ENCODE measurements around the gene GMEB2. TPM values are rescaled to one million over a fixed set of nuclear protein-coding genes. Genes with fewer than 3 reads are reported as not detected.

The GMEB2 gene
- total and polyA plus RNA-seq, 7 experiments from 2014 or later, result 11.0 to 30.2 (median 21.9) TPM

DNA sequence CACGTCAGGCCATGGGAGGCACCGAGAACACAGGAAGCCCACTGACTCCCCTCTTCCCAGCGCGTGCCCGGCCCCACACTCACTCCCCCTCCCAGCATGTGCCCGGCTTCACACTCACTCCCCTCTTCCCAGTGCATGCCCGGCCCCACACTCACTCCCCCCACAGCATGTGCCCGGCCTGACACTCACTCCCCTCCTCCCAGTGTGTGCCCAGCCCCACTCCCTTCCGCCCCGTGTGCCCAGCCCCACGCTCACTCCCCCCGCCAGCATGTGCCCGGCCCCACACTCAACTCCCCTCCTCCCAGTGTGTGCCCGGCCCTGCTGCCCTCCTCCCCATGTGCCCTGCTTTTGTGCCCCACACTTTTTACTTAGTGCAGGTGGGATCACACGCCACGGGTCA is 41.0 kb upstream of the GMEB2 start:
- no peaks in the 10 kb centered on the region for H3K9me3 ChIP-seq (ENCODE audit: control insufficient read depth in 2 of 3, low read length in 3 of 3)
- DNase-seq, result no peak
- POLR2A ChIA-PET, result interaction anchor here (0.7 kb wide), 1 partner anchor 10 kb away, joined by 3 read pairs; the partner anchor contains the start of gene RTEL1
- intact Hi-C loops (cut with micrococcal nuclease), result no loop called here
- H3K4me1 Mint-ChIP-seq, result peaks cover 0 to 4% (median 0%) of the 10 kb centered on the region in 7 donors
- H3K27me3 ChIP-seq (ENCODE audit: control insufficient read depth in 2 of 2, insufficient read depth in 2 of 2, low read length in 2 of 2), result no peaks in the 10 kb centered on the region
- peaks cover 0 to 57% (median 4%) of the 10 kb centered on the region in 3 experiments for H3K36me3 ChIP-seq (ENCODE audit: control insufficient read depth in 2 of 3, insufficient read depth in 3 of 3, low read length in 3 of 3)
- no peak overlapping the region for H3K4me3 ChIP-seq (ENCODE audit: low read length)
- H3K4me3 Mint-ChIP-seq, result no peak overlapping the region
- H3K4me1 ChIP-seq (ENCODE audit: control insufficient read depth in 2 of 2, insufficient read depth in 2 of 2, low read length in 2 of 2), result no peaks in the 10 kb centered on the region
- CTCF ChIA-PET, result no interaction called here
- no peak overlapping the region for H3K27ac ChIP-seq (ENCODE audit: low read depth, low read length)
- ATAC-seq, result no peak
- peaks cover 6 to 17% (median 9%) of the 10 kb centered on the region in 5 donors for H3K36me3 Mint-ChIP-seq
- H3K9me3 Mint-ChIP-seq, result no peaks in the 10 kb centered on the region
- H3K27ac Mint-ChIP-seq, result no peak overlapping the region
- H3K27me3 Mint-ChIP-seq, result no peaks in the 10 kb centered on the region

DNA sequence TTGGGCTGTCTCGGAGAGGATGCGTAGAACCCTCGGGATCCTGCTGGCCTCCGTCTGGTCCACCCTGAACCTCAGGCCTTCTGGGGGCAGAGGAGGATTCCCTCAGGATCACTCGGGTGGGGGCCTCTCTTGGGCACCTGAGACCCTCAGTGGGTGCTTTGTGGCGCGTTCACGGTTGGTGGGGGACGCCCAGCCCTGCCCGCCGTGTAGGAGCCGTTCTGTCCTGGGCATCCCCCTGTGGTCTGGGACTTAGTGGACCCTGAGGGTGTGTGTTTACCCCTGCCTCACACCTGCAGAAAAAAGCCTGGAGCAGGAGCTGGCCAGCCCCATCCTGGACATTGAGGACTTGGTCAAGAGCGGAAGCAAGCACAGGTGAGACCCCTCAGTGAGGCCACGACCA is 38.8 kb upstream of the GMEB2 start:
- CTCF ChIA-PET, result interaction anchor here (0.6 kb wide), 2 partner anchors 140 to 159 kb away, joined by 3 read pairs; no protein-coding TSS in a partner anchor
- H3K4me3 Mint-ChIP-seq, result no peak overlapping the region
- ATAC-seq (no peak), DNase-seq (no peak)
- no peak overlapping the region for H3K27ac Mint-ChIP-seq
- Histone ChIP-seq H3K4me1 (ENCODE audit: control insufficient read depth in 2 of 2, insufficient read depth in 2 of 2, low read length in 2 of 2) (no peaks in the 10 kb centered on the region), H3K4me3 (ENCODE audit: low read length) (no peak overlapping the region), H3K27ac (ENCODE audit: low read depth, low read length) (no peak overlapping the region), H3K9me3 (ENCODE audit: control insufficient read depth in 2 of 3, low read length in 3 of 3) (no peaks in the 10 kb centered on the region), H3K27me3 (ENCODE audit: control insufficient read depth in 2 of 2, insufficient read depth in 2 of 2, low read length in 2 of 2) (no peaks in the 10 kb centered on the region), H3K36me3 (ENCODE audit: control insufficient read depth in 2 of 3, insufficient read depth in 3 of 3, low read length in 3 of 3) (peaks cover 0 to 76% (median 4%) of the 10 kb centered on the region in 3 experiments)
- H3K4me1 Mint-ChIP-seq, result peaks cover 0 to 4% (median under 1%) of the 10 kb centered on the region in 7 donors
- peaks cover 4 to 18% (median 9%) of the 10 kb centered on the region in 5 donors for H3K36me3 Mint-ChIP-seq
- H3K9me3 Mint-ChIP-seq, result no peaks in the 10 kb centered on the region
- POLR2A ChIA-PET, result interaction anchor here (0.6 to 1.0 kb wide), 2 partner anchors 71 to 394 kb away, joined by 3 read pairs; partner anchors contain the start of gene LIME1
- H3K27me3 Mint-ChIP-seq, result no peaks in the 10 kb centered on the region
- intact Hi-C loops (cut with micrococcal nuclease), result no loop called here

DNA sequence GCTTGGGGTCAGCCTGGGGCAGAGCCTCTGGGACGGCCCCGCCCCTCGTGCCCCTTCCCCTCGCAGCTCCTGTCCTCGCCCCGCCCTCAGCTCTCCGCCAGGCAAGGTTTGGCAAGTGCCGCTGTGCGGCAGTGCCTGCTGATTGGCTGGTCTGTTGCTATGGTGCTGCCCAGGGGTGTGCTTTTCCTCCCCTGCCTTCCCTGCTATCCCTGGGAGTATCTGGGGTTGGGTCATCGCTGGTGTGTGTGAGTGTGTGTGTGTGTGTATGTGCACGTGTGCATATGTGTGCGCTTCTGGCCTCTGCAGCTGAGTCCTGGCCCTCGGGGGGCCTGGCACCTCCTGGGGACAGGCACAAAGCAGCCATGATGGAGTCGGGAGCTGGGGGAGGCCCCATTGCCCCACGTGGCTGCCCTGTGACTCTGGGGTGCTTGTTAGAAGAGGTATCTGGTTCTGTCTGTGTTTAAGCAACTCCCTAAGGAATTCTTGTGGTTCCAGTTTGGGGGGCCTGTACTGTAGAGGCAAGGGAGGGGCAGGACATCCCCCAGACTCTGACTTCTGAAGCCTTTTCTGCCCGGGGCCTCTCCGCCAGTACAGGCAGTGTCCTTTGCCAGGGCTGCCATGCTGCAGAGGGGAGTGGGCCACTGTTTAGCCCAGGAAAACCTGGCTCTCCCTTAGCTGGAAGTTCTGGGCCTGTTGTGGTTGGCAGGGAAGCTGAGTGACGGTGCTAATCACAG is 38.1 kb upstream of the GMEB2 start:
- intact Hi-C loops (cut with micrococcal nuclease), result no loop called here
- Mint-ChIP-seq H3K36me3 (peaks cover 4 to 21% (median 9%) of the 10 kb centered on the region in 5 donors), H3K27ac (no peak overlapping the region), H3K4me1 (peaks cover 0 to 8% (median 5%) of the 10 kb centered on the region in 7 donors), H3K9me3 (no peaks in the 10 kb centered on the region), H3K27me3 (no peaks in the 10 kb centered on the region), H3K4me3 (no peak overlapping the region)
- Histone ChIP-seq H3K4me1 (ENCODE audit: control insufficient read depth in 2 of 2, insufficient read depth in 2 of 2, low read length in 2 of 2) (no peaks in the 10 kb centered on the region), H3K36me3 (ENCODE audit: control insufficient read depth in 2 of 3, insufficient read depth in 3 of 3, low read length in 3 of 3) (peaks cover 0 to 76% (median 4%) of the 10 kb centered on the region in 3 experiments), H3K9me3 (ENCODE audit: control insufficient read depth in 2 of 3, low read length in 3 of 3) (no peaks in the 10 kb centered on the region), H3K27ac (ENCODE audit: low read depth, low read length) (no peak overlapping the region), H3K4me3 (ENCODE audit: low read length) (no peak overlapping the region), H3K27me3 (ENCODE audit: control insufficient read depth in 2 of 2, insufficient read depth in 2 of 2, low read length in 2 of 2) (no peaks in the 10 kb centered on the region)
- CTCF ChIA-PET, result no interaction called here
- ATAC-seq (no peak), DNase-seq (no peak)
- POLR2A ChIA-PET, result interaction anchor here (0.6 to 1.0 kb wide), 3 partner anchors 10 to 393 kb away, joined by 3 read pairs; partner anchors contain the start of gene LIME1

DNA sequence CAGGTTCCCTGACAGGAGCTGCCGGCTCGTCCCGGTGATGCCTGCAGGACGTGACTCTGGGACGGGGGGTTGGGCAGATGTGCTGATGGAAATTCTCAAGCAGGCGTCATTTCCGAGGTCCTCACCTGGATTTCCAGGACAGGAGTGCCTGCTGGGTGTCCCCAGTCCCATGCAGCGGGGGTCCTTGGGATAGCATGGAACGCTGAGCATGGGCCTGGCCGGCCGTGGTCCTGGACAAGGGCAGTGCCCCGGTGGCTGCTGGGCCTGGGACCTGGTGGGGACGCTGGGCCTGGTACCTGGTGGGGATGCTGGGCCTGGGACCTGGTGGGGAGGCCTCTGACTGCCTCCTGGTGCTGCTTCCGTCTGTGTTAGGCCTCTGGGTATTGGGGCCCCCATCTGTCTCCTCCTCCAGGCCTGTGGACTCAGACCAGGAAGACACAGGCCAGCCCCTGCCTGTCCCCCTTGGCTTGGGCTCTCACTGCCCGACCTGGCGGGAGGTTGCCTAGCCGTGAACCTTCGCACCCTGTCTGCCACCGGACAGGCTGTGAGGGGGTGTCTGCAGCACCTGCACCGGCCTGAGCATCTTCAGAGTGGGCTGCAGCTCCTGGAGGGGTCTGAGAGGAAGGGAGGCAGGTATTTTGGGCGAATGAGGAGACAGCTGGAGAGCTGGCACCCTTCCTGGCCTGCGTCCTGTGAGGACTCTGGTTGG is 37.4 kb upstream of the GMEB2 start:
- intact Hi-C loops (cut with micrococcal nuclease), result no loop called here
- Mint-ChIP-seq H3K4me3 (no peak overlapping the region), H3K9me3 (no peaks in the 10 kb centered on the region), H3K27me3 (no peaks in the 10 kb centered on the region), H3K4me1 (peaks cover 0 to 15% (median 12%) of the 10 kb centered on the region in 7 donors), H3K36me3 (peaks cover 4 to 20% (median 9%) of the 10 kb centered on the region in 5 donors), H3K27ac (no peak overlapping the region)
- POLR2A ChIA-PET, result interaction anchor here (0.8 kb wide), 1 partner anchor 11 kb away, joined by 3 read pairs; no protein-coding TSS in a partner anchor
- ATAC-seq (no peak), DNase-seq (no peak)
- Histone ChIP-seq H3K27ac (ENCODE audit: low read depth, low read length) (no peak overlapping the region), H3K4me3 (ENCODE audit: low read length) (no peak overlapping the region), H3K27me3 (ENCODE audit: control insufficient read depth in 2 of 2, insufficient read depth in 2 of 2, low read length in 2 of 2) (no peaks in the 10 kb centered on the region), H3K9me3 (ENCODE audit: control insufficient read depth in 2 of 3, low read length in 3 of 3) (no peaks in the 10 kb centered on the region), H3K36me3 (ENCODE audit: control insufficient read depth in 2 of 3, insufficient read depth in 3 of 3, low read length in 3 of 3) (peaks cover 0 to 76% (median 4%) of the 10 kb centered on the region in 3 experiments), H3K4me1 (ENCODE audit: control insufficient read depth in 2 of 2, insufficient read depth in 2 of 2, low read length in 2 of 2) (peaks cover 0 to 2% of the 10 kb centered on the region in 2 donors)
- CTCF ChIA-PET, result no interaction called here

DNA sequence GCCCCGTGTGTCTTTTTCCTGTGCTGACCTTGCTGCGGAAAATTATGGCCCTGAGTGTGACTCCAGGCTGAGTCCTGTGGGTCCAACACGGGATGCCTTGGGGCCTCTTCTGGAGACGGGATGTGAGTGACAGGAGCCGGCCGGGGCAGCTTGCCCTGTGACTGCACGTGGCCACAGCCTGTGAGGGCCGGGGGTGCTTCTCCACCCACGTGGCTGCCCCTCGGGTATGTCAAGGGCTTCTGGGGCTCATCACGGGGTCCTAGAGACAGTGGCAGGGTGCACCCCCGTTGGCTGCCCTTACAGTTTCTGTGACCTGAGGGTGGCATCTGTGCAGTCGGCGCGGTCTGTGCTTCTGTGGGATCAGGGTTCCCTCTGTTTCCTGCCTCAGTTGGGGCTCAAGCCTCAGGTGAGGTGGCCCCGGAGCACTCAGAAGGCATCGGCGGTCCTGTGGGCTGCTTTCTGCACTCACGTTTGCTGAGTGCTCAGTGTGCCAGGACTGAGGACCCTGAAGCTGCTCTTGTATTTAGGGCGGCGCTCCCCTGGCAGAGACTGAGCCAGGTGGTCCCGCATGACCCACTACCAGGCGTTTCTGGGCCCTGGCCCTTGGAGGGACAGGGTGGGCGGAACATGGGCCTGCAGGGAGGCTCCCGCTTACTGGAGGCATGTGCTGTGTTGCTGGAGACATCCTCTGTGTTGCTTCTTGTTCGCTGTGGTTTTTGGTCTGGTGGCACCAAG is 36.6 kb upstream of the GMEB2 start:
- peaks cover 0 to 73% (median 4%) of the 10 kb centered on the region in 3 experiments for H3K36me3 ChIP-seq (ENCODE audit: control insufficient read depth in 2 of 3, insufficient read depth in 3 of 3, low read length in 3 of 3)
- H3K27ac ChIP-seq (ENCODE audit: low read depth, low read length), result no peak overlapping the region
- no peaks in the 10 kb centered on the region for H3K27me3 ChIP-seq (ENCODE audit: control insufficient read depth in 2 of 2, insufficient read depth in 2 of 2, low read length in 2 of 2)
- ChIA-PET CTCF (no interaction called here), POLR2A (no interaction called here)
- ATAC-seq (no peak), DNase-seq (no peak)
- Mint-ChIP-seq H3K36me3 (peaks cover 4 to 16% (median 8%) of the 10 kb centered on the region in 5 donors), H3K4me3 (no peak overlapping the region), H3K27me3 (no peaks in the 10 kb centered on the region), H3K9me3 (no peaks in the 10 kb centered on the region), H3K4me1 (peaks cover 0 to 23% (median 17%) of the 10 kb centered on the region in 7 donors), H3K27ac (no peak overlapping the region)
- intact Hi-C loops (cut with micrococcal nuclease), result no loop called here
- H3K9me3 ChIP-seq (ENCODE audit: control insufficient read depth in 2 of 3, low read length in 3 of 3), result no peaks in the 10 kb centered on the region
- H3K4me3 ChIP-seq (ENCODE audit: low read length), result no peak overlapping the region
- H3K4me1 ChIP-seq (ENCODE audit: control insufficient read depth in 2 of 2, insufficient read depth in 2 of 2, low read length in 2 of 2), result peaks cover 3 to 7% of the 10 kb centered on the region in 2 donors

DNA sequence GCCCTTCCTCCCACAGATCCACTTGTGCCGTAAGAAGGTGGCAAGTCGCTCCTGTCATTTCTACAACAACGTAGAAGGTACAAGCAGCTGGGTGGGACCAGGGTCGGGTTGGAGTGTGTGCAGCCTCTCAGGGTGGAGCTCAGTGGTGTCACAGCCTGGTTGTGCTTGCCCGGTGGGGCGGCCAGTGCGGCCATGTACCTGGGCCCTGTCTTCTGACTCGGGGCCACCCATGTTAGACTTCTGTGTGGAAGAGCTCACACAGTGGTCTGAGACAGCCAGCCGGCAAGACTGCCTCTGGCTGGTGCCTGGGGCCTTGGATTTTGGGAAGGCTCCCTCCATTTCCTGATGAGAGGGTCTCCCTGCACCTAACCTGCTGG is 35.9 kb upstream of the GMEB2 start:
- intact Hi-C loops (cut with micrococcal nuclease), result no loop called here
- H3K27ac Mint-ChIP-seq, result no peak overlapping the region
- Histone ChIP-seq H3K27ac (ENCODE audit: low read depth, low read length) (no peak overlapping the region), H3K9me3 (ENCODE audit: control insufficient read depth in 2 of 3, low read length in 3 of 3) (no peaks in the 10 kb centered on the region), H3K4me3 (ENCODE audit: low read length) (no peak overlapping the region), H3K36me3 (ENCODE audit: control insufficient read depth in 2 of 3, insufficient read depth in 3 of 3, low read length in 3 of 3) (peaks cover 0 to 69% (median 4%) of the 10 kb centered on the region in 3 experiments), H3K27me3 (ENCODE audit: control insufficient read depth in 2 of 2, insufficient read depth in 2 of 2, low read length in 2 of 2) (no peaks in the 10 kb centered on the region), H3K4me1 (ENCODE audit: control insufficient read depth in 2 of 2, insufficient read depth in 2 of 2, low read length in 2 of 2) (peaks cover 4 to 7% of the 10 kb centered on the region in 2 donors)
- DNase-seq (no peak), ATAC-seq (no peak)
- H3K9me3 Mint-ChIP-seq, result no peaks in the 10 kb centered on the region
- H3K4me1 Mint-ChIP-seq, result peaks cover 0 to 30% (median 20%) of the 10 kb centered on the region in 7 donors
- POLR2A ChIA-PET, result no interaction called here
- CTCF ChIA-PET, result no interaction called here
- no peak overlapping the region for H3K4me3 Mint-ChIP-seq
- H3K27me3 Mint-ChIP-seq, result peaks cover 0 to 2% (median 0%) of the 10 kb centered on the region in 5 donors
- peaks cover 0 to 11% (median 3%) of the 10 kb centered on the region in 5 donors for H3K36me3 Mint-ChIP-seq

Data from naive thymus-derived CD4-positive, alpha-beta T cell (primary cell).